RWPE2 (cell line): ENCODE results near the gene UBE2R2.

Source experiments
- ATAC-seq: fragments of 200-7000 bp; cut with Tn5 transposase; 3 replicates; pipeline ENCODE4 v1.9.1; 2021; ENCODE audit warnings: low read depth
- DNase-seq: peaks from one replicate; pipeline ENCODE4 v3.0.0-alpha.2; 2020; ENCODE audit warnings: low spot score
- H3K27ac ChIP-seq: fragments of 450-650 bp; 2 replicates; pipeline ENCODE4 v1.5.1; 2017; ENCODE audit warnings: mild to moderate bottlenecking; ENCODE audit not compliant: poor library complexity, severe bottlenecking
- H3K27me3 ChIP-seq: fragments of 250-450 bp; sonication (Bioruptor Pico); 2 replicates; pipeline ENCODE4 v1.5.1; 2021; ENCODE audit warnings: mild to moderate bottlenecking, moderate library complexity; ENCODE audit not compliant: insufficient read depth, poor library complexity, severe bottlenecking
- H3K36me3 ChIP-seq: fragments of 250-450 bp; sonication (Bioruptor Pico); 2 replicates; pipeline ENCODE4 v1.5.1; 2020; ENCODE audit warnings: low read depth, mild to moderate bottlenecking, moderate library complexity
- H3K4me1 ChIP-seq: fragments of 250-450 bp; sonication (Bioruptor Pico); 2 replicates; pipeline ENCODE4 v1.5.1; 2021; ENCODE audit warnings: mild to moderate bottlenecking, moderate library complexity; ENCODE audit not compliant: insufficient read depth, poor library complexity, severe bottlenecking
- H3K4me3 ChIP-seq: fragments of 250-450 bp; sonication (Bioruptor Pico); 2 replicates; pipeline ENCODE4 v1.5.1; 2021; ENCODE audit warnings: mild to moderate bottlenecking, moderate library complexity; ENCODE audit not compliant: severe bottlenecking
- H3K9me3 ChIP-seq: fragments of 250-450 bp; sonication (Bioruptor Pico); 2 replicates; pipeline ENCODE4 v1.5.1; 2021; ENCODE audit warnings: mild to moderate bottlenecking, moderate library complexity; ENCODE audit not compliant: severe bottlenecking
- TF ChIP-seq, protein P1 (sequence below): fragments of 450-650 bp; IDR thresholded peaks from one replicate; pipeline ENCODE4 v1.5.1; 2017; ENCODE audit warnings: mild to moderate bottlenecking, moderate library complexity; ENCODE audit not compliant: poor library complexity, severe bottlenecking

UBE2R2 gene

DNA sequence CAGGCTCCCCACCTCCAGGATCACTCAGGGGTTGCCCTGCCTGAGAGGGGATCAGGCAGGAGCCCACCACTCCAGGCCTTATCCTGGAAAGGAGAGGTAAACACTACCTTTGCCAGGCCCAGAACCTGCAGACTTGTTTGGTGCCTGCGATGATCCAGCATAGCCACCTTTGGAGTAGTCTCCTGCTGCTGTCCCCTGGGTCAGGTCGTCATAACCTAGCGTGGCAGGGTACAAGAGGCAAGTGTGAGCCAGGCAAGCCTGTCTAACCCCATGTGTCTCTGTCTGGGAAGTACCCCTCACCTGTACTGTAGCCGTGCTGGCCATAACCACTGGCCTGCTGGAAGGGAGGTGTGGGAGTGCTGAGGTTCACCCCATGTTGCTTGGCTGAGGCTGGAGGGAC, 106.1 kb downstream of the UBE2R2 start:
- DNase-seq: no peak
- Histone ChIP-seq H3K27ac (no peak overlapping the region), H3K4me3 (no peak overlapping the region), H3K4me1 (no peaks in the 10 kb centered on the region), H3K36me3 (peaks cover 98% of the 10 kb centered on the region), H3K27me3 (no peaks in the 10 kb centered on the region), H3K9me3 (no peaks in the 10 kb centered on the region)
- TF ChIP-seq, protein P1, sequence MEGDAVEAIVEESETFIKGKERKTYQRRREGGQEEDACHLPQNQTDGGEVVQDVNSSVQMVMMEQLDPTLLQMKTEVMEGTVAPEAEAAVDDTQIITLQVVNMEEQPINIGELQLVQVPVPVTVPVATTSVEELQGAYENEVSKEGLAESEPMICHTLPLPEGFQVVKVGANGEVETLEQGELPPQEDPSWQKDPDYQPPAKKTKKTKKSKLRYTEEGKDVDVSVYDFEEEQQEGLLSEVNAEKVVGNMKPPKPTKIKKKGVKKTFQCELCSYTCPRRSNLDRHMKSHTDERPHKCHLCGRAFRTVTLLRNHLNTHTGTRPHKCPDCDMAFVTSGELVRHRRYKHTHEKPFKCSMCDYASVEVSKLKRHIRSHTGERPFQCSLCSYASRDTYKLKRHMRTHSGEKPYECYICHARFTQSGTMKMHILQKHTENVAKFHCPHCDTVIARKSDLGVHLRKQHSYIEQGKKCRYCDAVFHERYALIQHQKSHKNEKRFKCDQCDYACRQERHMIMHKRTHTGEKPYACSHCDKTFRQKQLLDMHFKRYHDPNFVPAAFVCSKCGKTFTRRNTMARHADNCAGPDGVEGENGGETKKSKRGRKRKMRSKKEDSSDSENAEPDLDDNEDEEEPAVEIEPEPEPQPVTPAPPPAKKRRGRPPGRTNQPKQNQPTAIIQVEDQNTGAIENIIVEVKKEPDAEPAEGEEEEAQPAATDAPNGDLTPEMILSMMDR: no peak
- ATAC-seq: no peak

DNA sequence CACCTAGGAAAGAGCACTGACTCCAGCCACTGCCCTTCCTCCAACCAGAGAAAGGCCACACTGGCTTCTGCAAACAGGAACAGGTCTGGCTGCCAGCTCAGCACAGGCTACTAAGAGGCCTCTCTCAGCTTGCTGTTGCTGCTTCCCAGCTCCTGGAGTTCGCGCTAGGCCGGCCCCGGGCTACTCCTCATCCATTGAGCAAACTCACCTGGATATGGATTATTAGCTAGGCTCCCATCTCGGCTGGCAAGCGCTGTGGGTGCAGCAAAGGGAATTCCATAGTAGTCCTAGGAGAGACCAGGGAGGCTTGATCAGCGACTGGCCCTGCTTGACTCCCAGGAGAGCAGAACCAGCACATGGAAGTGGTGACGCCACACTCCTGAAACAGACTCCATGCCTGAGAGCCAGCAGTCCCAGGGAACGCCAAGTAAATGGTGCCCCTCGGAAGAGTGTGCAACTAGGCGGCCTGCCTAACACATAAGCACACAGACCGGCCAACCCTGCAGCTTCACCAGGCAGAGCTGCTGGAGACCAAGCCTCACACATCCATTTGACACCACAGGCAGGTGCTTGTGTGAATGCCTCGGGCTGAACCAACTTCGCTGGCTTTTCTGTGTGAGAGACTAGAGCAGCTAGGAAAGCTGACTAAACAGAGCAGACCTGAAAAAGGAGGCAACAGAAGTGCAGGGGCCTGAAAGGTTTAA, 107.2 kb downstream of the UBE2R2 start:
- H3K36me3 ChIP-seq: peaks cover 98% of the 10 kb centered on the region
- no peaks in the 10 kb centered on the region for H3K27me3 ChIP-seq
- H3K4me3 ChIP-seq: no peak overlapping the region
- TF ChIP-seq, protein P1: no peak
- ATAC-seq (no peak), DNase-seq (no peak)
- no peaks in the 10 kb centered on the region for H3K9me3 ChIP-seq
- H3K27ac ChIP-seq: no peak overlapping the region
- H3K4me1 ChIP-seq: no peaks in the 10 kb centered on the region

DNA sequence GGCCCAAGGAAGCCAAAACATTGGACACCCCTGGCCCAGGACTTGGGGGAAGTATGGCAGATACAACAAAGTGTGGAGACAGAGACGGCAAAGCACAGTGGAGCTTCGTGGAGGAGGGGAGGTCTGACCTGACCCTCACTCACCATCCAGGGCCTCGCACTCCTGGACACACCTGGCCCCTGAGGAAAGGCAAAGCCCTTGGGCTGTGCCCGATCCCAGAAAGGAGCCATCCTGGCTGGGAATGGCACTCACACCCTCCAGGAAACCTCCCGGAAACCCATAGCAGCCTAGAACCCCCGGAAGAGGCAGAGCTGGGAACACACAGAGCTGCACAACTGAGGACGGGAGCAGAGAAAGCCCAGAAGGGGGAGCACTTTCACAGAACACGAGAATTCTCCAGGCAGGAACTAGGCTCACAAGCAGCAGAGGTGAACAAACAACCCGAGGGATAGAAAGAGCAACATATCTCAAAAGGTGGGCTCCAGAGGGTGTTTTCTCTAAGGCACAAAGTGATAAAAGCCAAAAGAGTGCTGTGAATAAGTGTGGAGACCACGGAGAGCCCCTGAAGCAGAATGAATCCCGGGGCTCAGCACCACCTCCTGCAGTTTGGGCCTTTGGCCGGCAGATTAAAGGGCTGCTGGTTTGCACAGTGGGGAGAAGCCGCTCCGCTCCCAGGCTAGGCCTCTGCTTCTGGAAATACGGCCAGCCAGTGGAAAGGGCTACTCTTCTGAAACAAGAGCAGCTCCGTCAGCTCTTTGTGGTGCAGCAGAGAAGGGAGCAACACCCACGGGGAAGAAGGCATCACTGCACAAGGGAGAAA, 108.2 kb downstream of the UBE2R2 start:
- H3K27ac ChIP-seq: no peak overlapping the region

DNA sequence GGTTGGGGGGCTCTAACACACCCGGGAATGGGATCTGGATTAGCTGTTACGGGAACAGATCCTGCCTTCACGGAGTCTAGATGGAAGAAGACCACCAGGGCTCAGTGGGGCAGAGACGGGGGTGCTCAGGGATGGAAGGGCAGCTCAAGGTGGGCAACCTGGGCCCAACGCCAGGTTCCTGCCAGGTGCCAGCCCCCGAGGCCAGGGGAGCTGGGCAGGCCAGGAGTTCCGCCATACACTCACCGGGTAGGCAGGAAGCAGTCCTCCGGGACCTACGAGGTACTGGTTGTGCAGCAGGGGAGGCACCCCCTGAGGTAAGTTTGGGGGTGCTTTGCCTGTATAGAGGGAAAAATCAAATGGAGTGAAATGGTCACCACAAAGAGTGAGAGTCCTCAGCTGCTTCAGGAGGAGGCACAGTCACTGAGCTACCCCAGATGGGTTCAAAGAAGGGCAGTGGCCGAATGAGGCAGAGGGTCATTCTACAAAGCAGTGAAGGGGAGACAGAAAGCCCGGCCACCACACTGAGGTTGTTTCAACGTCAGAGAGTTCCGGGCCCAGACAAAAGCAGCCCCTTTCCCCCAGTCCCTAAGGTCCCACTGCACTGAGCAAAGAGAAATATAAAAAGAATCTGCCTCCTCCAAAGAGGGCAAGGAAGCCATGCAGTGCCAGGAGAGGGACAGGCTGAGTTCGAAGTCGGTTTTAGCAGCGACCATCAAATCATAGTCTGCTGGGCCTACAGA, 110.0 kb downstream of the UBE2R2 start:
- Histone ChIP-seq H3K36me3 (peaks cover 98% of the 10 kb centered on the region), H3K4me3 (no peak overlapping the region), H3K27me3 (no peaks in the 10 kb centered on the region), H3K9me3 (no peaks in the 10 kb centered on the region), H3K4me1 (no peaks in the 10 kb centered on the region), H3K27ac (no peak overlapping the region)
- DNase-seq (no peak), ATAC-seq (no peak)
- TF ChIP-seq, protein P1: no peak

More for the DNA sequence above, 108.2 kb downstream of the UBE2R2 start:
- no peak for DNase-seq
- ATAC-seq: peak; percentile 37; the same call in 2 of the 3 replicates
- no peaks in the 10 kb centered on the region for H3K27me3 ChIP-seq
- no peaks in the 10 kb centered on the region for H3K4me1 ChIP-seq
- TF ChIP-seq, protein P1: peak; percentile 58
- peaks cover 100% of the 10 kb centered on the region for H3K36me3 ChIP-seq
- H3K4me3 ChIP-seq: no peak overlapping the region
- H3K9me3 ChIP-seq: no peaks in the 10 kb centered on the region
